NCI-H226 (cell line): ENCODE results near the gene OSER1.
"Not testable (repeated sequence)": the region's sequence is repeated elsewhere in the genome, so short reads cannot be mapped to it uniquely, and the experiment has no call there.

Source experiments
- DNase-seq: peaks from one replicate; pipeline ENCODE4 v3.0.0-alpha.2; 2015

The OSER1 gene

DNA sequence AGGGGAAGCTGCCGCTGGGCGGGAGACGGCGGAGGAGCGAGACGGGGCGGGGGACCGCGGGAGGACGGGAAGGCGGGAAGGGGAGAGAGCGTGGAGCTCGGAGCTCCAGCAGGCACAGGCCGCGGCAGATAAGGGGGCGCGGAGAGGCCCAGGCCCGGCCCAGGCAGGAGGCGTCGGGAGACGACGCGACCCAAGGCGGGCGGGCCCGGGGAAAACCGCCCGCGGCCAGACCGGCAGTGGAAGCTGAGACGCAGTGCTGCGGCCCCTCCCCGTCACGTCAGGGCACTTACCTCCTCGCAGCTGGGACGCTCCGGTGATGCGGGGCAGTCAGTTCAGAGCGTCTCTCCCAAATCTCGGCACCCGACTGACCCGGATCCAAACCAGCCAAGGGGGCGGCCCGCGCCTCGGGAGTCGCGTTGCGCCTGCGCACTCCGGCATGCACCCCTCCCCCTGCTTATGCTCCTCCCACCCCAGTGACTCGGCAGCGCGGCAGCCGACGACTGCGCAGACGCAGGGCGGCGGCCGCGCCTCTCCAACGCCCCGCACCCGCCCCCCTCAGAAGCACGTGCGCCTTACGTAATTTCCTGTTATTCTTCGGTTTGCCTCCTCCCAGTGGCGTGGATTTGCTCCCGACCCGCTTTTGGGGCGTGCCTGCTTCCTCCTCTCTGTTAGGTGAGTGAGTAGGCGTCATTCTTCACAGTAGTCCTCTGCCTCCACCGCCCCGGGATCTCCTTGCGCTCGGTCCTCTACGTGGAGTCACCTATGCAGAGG lies at the start of gene OSER1:
Gene OSER1, minus strand, starts transcription at position 366 of the 771 bp plus-strand sequence. CDS start 3,814 bp downstream, outside the sequence.
- DNase-seq, result peak; percentile 93

DNA sequence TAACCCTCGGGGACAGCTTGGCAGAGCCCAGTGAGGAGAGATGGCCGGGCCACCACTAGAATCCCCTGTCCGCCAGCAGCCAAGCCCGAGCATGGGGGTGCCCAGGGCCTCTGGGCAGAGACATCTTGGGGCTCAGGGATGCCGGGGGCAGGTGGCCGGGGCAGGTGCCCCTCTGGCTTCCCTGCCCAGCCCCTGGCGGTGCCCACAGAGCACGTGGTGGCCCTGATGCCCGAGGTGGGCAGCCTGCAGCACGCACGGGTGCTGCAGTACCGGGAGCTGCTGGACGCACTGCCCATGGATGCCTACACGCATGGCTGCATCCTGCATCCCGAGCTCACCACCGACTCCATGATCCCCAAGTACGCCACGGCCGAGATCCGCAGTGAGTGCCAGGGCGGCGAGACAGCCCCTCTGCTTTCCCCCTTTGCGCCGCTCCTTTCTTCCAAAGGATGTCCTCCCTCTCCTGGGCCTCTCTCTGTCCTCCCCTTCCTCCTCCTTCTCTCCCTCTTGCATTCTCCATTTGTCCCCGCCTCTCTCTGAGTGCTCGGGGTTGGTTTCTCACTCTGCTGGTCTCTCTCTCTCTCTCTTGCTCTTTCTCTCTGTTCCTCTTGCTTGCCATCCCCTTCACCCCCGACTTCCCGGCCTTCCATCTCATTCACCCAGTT lies 47.8 kb upstream of the OSER1 start:
- no peak for DNase-seq

GRCh38 chr20:44256961-44257360 lies 46.4 kb upstream of the OSER1 start:
- DNase-seq, result no peak

- no peak for DNase-seq
Measured at GRCh38 chr20:44255942-44256341, 45.4 kb upstream of the OSER1 start.

DNA sequence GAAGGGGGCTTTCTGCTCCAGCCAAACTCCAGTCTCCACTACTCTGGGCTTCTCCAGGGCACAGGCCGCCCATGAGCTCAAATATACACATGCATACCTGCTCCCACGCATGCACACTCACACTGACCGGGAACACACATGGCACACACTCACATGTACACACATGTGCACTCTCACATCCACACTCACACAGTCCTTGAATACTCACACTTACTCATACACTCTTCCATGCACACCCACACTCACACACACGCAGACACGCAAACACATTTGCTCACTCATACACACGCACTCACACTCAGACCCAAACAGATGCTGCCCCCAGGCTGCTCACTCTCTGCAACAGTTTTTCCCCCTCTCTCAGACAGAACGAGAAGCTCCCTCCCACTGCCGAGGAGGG lies 43.5 kb upstream of the OSER1 start:
- DNase-seq, result no peak

DNA sequence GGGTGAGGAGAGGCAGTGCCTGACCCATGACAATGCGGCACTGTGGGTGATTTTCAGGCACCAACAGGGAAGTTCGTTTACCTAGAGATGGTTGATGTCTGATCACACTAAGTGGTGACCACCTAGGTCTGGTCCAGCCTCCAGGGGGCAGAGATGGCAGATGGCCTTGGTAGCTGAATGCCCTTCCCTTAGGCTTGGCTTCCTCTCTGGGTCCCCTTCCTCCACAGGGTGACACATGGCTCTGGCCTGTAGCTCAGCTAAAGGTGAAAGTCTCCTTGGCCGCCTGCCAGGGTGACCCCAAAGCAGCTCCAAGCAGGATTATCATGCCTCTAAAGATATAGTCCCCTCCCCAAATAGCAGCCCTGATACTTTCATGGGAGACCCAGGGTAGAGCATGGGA lies 43.0 kb upstream of the OSER1 start:
- no peak for DNase-seq

- no peak for DNase-seq
Measured at GRCh38 chr20:44251284-44251683, 40.7 kb upstream of the OSER1 start.

- no peak for DNase-seq
Measured at GRCh38 chr20:44248410-44248759, 37.8 kb upstream of the OSER1 start.

- peak; percentile 50 for DNase-seq
Measured at GRCh38 chr20:44247586-44248409, 37.2 kb upstream of the OSER1 start.

DNA sequence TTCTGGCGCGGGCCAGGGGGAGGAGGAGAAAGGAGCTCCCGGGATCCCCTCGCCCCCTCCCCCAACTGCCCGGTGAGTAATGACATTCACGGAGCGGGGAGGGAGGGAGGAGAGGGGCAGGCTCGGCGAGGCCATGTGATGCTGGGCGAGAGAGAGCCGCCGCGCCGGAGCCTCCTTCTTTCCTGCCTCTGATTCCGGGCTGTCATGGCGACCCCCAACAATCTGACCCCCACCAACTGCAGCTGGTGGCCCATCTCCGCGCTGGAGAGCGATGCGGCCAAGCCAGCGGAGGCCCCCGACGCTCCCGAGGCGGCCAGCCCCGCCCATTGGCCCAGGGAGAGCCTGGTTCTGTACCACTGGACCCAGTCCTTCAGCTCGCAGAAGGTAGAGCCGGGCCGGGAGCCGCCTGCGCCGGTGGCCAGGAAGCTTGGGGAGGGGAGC lies 36.6 kb upstream of the OSER1 start, which contains the start of gene GDAP1L1:
Gene GDAP1L1, plus strand, starts transcription at position 178 of the 441 bp plus-strand sequence. Its CDS starts 27 bp downstream, at position 205.
- DNase-seq, result no peak

- no peak for DNase-seq
Measured at GRCh38 chr20:44245977-44246376, 35.4 kb upstream of the OSER1 start.

- DNase-seq, result no peak
Measured at GRCh38 chr20:44241796-44242195, 31.2 kb upstream of the OSER1 start.

GRCh38 chr20:44236840-44237239 lies 26.3 kb upstream of the OSER1 start:
- not testable (repeated sequence) for DNase-seq

DNA sequence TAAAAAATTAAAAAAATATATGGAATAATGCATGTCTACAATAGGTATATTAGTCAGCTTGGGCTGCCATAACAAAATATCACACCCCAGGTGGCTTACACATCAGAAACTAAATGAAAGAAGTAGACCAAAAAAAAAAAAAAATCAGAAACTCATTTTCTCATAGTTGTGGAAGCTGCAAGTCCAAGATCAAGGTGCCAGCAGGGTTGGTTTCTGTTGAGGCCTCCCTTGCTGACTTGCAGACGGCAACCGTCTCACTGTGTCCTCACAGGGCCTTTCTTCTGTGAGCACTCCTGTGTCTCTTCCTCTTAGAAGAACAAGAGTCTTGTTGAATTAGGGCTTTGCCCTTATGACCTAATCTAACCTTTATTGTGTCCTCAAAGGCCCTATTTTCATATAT lies 25.1 kb upstream of the OSER1 start:
- no peak for DNase-seq

DNA sequence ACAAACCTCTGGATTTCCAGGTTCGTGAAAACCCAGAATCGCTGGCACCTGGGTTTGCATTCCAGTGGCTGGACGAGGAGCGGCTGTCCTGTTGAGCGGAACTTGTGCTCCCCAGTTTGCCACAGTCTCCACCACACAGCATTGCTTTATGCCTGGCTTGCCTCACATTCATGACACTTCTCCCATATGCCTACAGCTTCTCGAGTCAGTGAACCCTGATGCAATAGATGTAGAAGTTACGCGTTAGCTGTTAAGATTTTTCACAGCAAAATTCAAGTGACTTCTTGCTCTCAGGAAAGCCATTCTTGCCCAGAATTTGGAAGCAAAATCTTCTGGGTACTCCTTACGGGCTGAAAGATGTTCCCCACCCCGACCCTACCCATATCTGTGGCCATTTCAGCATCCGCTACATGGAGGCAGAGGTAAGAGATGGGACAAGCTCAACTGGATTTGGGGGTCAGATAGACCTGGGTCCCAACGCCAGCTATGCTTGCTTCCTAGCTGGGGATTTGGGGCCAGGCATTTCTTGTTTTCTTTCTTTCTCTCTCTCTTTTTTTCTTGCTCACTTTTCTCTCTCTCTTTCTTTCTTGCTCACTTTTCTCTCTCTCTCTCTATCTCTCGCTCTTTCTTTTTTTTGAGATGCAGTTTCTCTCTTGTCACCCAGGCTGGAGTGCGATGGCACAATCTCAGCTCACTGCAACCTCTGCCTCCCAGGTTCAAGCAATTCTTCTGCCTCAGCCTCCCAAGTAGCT lies 24.2 kb upstream of the OSER1 start:
- DNase-seq, result no peak

DNA sequence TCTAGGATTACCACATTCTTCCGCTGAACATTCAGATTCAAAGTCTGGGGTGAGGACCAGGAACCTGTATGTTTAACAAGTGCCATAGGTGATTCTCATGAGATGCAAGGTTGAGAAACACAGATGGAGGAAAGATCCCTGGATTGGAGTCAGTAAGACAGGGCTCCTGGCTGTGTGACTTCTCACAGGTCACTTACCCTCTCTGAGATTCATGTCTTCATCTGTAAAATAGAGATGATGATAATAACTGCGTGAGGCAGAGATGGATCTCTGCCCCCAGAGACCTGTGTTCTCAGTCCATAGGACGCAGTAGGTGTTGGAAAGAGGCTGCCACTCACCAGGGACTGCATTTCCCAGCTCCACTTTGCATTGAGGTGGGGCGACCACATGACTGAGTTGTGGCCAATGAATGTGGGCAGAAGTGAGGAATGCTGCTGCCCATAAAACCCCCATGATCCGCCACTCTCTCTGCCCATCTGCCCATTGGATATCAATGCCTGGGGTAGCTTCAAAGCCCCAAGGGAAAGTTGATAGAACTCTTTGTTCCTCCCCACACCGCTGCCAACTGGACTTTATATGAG lies 23.0 kb upstream of the OSER1 start:
- DNase-seq, result no peak

GRCh38 chr20:44232469-44232856 lies 21.9 kb upstream of the OSER1 start:
- DNase-seq, result not testable (repeated sequence)

- DNase-seq, result no peak
Measured at GRCh38 chr20:44231713-44232468, 21.3 kb upstream of the OSER1 start.

DNA sequence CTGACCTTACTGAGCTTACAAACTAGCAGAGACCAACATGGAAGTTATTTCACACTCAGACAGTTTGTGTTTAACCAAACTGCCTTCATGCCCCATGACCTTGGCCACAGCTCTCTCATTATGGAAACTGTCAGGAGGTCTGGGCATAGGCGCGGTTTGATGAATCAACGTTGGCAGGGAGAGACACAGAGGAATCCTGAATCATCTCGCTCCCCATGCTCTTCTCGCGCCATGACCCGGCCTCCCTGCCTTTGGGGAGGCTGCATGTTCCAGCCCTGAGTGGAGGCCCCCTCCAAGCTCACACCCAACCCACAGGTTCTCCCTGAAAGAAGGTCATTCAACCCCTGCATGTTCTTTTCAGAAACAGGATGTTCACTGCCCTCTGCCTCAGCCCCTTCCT lies 20.6 kb upstream of the OSER1 start:
- peak; percentile 24 for DNase-seq

DNA sequence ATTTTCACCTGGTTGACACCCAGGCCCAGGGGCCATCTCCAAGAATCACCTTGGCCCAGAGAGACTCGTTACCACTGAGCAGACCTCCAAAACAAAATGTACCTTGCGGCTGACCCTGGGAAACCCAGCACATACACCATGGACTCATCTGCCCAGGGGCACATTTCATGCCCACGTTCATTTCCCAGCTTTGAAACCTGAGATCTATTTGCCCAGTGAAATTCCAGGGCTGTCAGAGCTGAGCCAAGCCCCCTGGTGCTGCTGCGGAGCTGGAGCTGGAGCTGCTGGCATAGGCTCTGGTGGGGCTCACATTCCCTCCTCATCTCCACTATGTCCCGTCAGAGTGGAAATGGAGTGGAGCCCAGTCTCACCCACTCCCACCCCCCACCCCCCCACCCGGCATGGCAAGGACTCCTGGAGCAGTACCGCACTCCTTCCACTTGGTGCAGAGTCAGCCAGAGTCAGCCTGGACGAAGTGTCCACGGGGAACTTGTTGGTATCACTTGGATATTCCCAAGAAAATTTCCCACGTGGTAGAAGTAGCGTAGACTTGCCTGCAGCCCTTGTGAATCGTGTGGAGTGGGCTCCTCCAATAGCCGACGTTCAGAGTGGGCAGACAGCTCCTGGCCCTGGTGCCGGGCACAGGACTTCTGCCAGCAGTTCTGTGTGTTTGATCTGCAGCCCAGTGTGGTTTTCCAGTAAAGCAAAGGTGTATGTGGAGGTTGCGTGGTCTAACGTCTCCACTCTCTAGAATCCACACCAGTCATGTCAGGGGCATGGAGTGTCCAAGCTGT lies 18.1 kb upstream of the OSER1 start:
- DNase-seq, result no peak

- DNase-seq, result no peak
Measured at GRCh38 chr20:44224637-44225036, 14.1 kb upstream of the OSER1 start.
